ENCODE data around the gene ATOH8.

ATOH8 gene

GRCh38 chr2:85737481-85737880, 16.3 kb upstream of the ATOH8 start:
- TF ChIP-seq TEAD4 (IDR thresholded peaks at IDR 0.05) (no peak), FOXM1 (IDR thresholded peaks at IDR 0.05; ENCODE audit: borderline replicate concordance, low read depth) (no peak), EGR1 (IDR thresholded peaks at IDR 0.05) (no peak), REST (IDR thresholded peaks at IDR 0.05; ENCODE audit: low read depth) (no peak), CREB1 (IDR thresholded peaks at IDR 0.05; ENCODE audit: low read depth) (no peak), TCF12 (IDR thresholded peaks at IDR 0.05; ENCODE audit: low read depth) (no peak), YY1 (IDR thresholded peaks at IDR 0.05; ENCODE audit: low read depth) (no peak), NFIC (IDR thresholded peaks at IDR 0.05) (no peak), TAF1 (IDR thresholded peaks at IDR 0.05; ENCODE audit: low read depth) (no peak), ZBTB7A (IDR thresholded peaks at IDR 0.05; ENCODE audit: low read depth) (no peak), EP300 (IDR thresholded peaks at IDR 0.05; ENCODE audit: borderline replicate concordance) (no peak)
- TF ChIP-seq, protein P1, sequence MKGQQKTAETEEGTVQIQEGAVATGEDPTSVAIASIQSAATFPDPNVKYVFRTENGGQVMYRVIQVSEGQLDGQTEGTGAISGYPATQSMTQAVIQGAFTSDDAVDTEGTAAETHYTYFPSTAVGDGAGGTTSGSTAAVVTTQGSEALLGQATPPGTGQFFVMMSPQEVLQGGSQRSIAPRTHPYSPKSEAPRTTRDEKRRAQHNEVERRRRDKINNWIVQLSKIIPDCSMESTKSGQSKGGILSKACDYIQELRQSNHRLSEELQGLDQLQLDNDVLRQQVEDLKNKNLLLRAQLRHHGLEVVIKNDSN (IDR thresholded peaks at IDR 0.05) = peak; percentile 83
- TF ChIP-seq, protein P2, sequence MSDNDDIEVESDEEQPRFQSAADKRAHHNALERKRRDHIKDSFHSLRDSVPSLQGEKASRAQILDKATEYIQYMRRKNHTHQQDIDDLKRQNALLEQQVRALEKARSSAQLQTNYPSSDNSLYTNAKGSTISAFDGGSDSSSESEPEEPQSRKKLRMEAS (IDR thresholded peaks at IDR 0.05) = peak; percentile 69

- TF ChIP-seq NFIC (IDR thresholded peaks at IDR 0.05) = no peak
- no peak for TF ChIP-seq TCF12 (IDR thresholded peaks at IDR 0.05; ENCODE audit: low read depth)
- no peak for TF ChIP-seq RAD21 (IDR thresholded peaks at IDR 0.05; ENCODE audit: low read depth)
- no peak for TF ChIP-seq FOXM1 (IDR thresholded peaks at IDR 0.05; ENCODE audit: borderline replicate concordance, low read depth)
- TF ChIP-seq EGR1 (IDR thresholded peaks at IDR 0.05) = no peak
- TF ChIP-seq, protein P1 (IDR thresholded peaks at IDR 0.05) = no peak
- no peak for TF ChIP-seq ZBTB7A (IDR thresholded peaks at IDR 0.05; ENCODE audit: low read depth)
Observed at GRCh38 chr2:85737961-85738360, 15.8 kb upstream of the ATOH8 start.

DNA sequence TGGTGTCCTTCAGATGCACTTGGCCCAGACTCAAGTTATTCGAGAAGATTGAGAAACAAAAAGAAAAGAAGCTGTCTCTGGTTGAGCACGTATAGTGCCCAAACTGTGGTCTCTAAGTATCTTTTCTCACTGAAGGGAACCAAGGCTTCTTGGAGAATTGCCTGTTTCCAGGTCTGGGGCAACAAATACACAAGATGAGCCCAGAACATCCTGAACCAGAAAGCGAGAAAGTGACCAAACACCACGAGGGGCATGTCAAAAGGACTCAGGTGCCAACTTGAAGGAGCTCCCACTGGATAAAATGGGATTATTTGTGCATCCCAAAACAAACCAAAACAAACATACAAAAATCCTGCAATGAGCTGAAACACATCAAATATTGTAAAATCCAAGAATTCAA, 13.6 kb upstream of the ATOH8 start:
- TF ChIP-seq NFIC (IDR thresholded peaks at IDR 0.05) (no peak), ZBTB7A (IDR thresholded peaks at IDR 0.05; ENCODE audit: low read depth) (no peak), CREB1 (IDR thresholded peaks at IDR 0.05; ENCODE audit: low read depth) (no peak), FOXM1 (IDR thresholded peaks at IDR 0.05; ENCODE audit: borderline replicate concordance, low read depth) (no peak), TCF12 (IDR thresholded peaks at IDR 0.05; ENCODE audit: low read depth) (no peak), TEAD4 (IDR thresholded peaks at IDR 0.05) (no peak), YY1 (IDR thresholded peaks at IDR 0.05; ENCODE audit: low read depth) (no peak), EGR1 (IDR thresholded peaks at IDR 0.05) (no peak), TAF1 (IDR thresholded peaks at IDR 0.05; ENCODE audit: low read depth) (no peak), CEBPB (IDR thresholded peaks at IDR 0.05) (no peak), RAD21 (IDR thresholded peaks at IDR 0.05; ENCODE audit: low read depth) (no peak), REST (IDR thresholded peaks at IDR 0.05; ENCODE audit: low read depth) (no peak)
- TF ChIP-seq, protein P2 (IDR thresholded peaks at IDR 0.05) = no peak

- TF ChIP-seq, protein P1 (IDR thresholded peaks at IDR 0.05) = no peak
- TF ChIP-seq, protein P2 (IDR thresholded peaks at IDR 0.05) = no peak
- TF ChIP-seq EGR1 (IDR thresholded peaks at IDR 0.05) (no peak), TCF12 (IDR thresholded peaks at IDR 0.05; ENCODE audit: low read depth) (no peak), NFIC (IDR thresholded peaks at IDR 0.05) (no peak)
Observed at GRCh38 chr2:85741211-85741832, 12.5 kb upstream of the ATOH8 start.

DNA sequence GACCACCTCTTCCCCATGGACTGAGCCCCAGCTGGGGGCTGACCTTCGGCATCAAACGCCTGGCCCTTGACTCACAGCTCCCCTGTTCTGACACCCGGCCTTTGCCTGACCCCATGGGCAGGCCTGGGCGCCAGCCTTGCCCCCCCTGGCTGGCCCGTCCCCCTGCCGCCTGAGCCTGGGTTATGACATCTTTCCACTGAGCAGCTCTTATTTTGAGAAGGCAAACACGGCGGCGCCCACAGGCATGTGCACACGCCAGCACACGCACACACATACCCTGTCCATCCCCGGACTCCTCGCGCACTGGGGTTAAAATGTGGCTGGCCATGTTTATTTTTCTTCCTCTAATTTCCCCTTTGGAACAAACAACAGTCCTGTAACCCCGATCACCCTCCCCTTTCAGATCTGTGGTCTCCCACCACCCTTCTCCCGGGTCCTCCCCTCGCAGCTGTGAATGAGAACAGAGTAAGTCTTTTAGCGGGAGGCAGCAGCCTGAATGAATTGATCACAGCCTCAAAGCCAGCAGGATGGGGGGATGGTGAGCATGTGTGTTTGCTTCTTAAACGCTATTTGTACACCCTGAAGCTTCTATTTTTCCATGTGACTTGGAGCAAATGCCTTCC, 11.8 kb upstream of the ATOH8 start:
- TF ChIP-seq CEBPB (IDR thresholded peaks at IDR 0.05) (no peak), REST (IDR thresholded peaks at IDR 0.05; ENCODE audit: low read depth) (no peak), YY1 (IDR thresholded peaks at IDR 0.05; ENCODE audit: low read depth) (no peak), CREB1 (IDR thresholded peaks at IDR 0.05; ENCODE audit: low read depth) (no peak), EP300 (IDR thresholded peaks at IDR 0.05; ENCODE audit: borderline replicate concordance) (no peak), TEAD4 (IDR thresholded peaks at IDR 0.05) (no peak), TCF12 (IDR thresholded peaks at IDR 0.05; ENCODE audit: low read depth) (no peak), FOXM1 (IDR thresholded peaks at IDR 0.05; ENCODE audit: borderline replicate concordance, low read depth) (no peak), NFIC (IDR thresholded peaks at IDR 0.05) (no peak), EGR1 (IDR thresholded peaks at IDR 0.05) (no peak), RAD21 (IDR thresholded peaks at IDR 0.05; ENCODE audit: low read depth) (no peak)
- TF ChIP-seq, protein P2 (IDR thresholded peaks at IDR 0.05) = no peak

All from Ishikawa (cell line).